PC-9 (cell line): ENCODE measurements around the gene PTPRF.

Source experiments
- CTCF ChIP-seq: fragments of 200-600 bp; sonication (generic); conservative IDR thresholded peaks from 2 replicates; pipeline ENCODE4 v1.6.1; 2017; ENCODE audit warnings: mixed run types, antibody characterized with exemption, mild to moderate bottlenecking, moderate library complexity
- EZH2 ChIP-seq: fragments of 200-600 bp; sonication (generic); IDR thresholded peaks from 2 replicates; pipeline ENCODE4 v1.8.0; 2017; ENCODE audit warnings: antibody characterized with exemption, low read depth

- TF ChIP-seq CTCF, result no peak
- no peak for TF ChIP-seq EZH2
These were observed 81.3 kb downstream of the PTPRF start for GRCh38 chr1:43611950-43612349.
